ENCODE measurements around the gene NTM. TPM values are rescaled to one million over a fixed set of nuclear protein-coding genes. Genes with fewer than 3 reads are reported as not detected.

NTM gene
- total and polyA plus RNA-seq, 2 of the 8 experiments (the other 6 are each of a cell fraction or from before 2014, with no cell fraction given) = 13.4 to 20.0 TPM

DNA sequence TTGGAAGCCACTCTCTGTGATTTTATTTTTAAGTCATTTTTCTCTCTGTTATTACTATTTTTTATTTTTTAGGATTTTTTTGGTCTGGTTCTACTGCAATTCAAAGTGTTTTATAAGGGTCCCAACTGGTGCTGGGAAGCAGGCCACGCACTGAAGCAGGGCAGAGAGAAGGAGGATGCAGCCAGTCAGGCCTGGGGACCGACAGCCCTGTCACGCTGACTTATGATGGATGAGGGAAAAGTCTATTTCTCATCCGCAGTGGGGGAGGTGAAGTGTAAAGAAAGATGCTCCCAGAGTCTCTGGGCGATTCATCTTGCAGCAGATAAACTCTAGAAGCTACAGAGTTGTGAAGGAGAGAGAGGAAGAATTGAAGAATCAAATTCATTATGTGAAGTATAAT, 191.6 kb downstream of the NTM start:
- Histone ChIP-seq H3K23me2 (ENCODE audit: low read depth, low read length) (no peaks in the 10 kb centered on the region), H2BK12ac (ENCODE audit: low read depth, low read length) (no peak overlapping the region), H3K79me2 (ENCODE audit: control insufficient read depth in 1 of 2, insufficient read depth in 2 of 2, low read length in 2 of 2) (no peaks in the 10 kb centered on the region), H3K9ac (replicated peaks in 1 of 4; ENCODE audit: extremely low read depth in 1 of 4, low read depth in 3 of 4, low read length in 3 of 4) (no peak overlapping the region), H3K4ac (replicated peaks; ENCODE audit: insufficient read length, low read depth, low read length) (no peak overlapping the region), H2AFZ (ENCODE audit: low read length) (no peak overlapping the region), H3K4me1 (replicated peaks in 1 of 4; ENCODE audit: control insufficient read depth in 3 of 4, insufficient read depth in 4 of 4, low read length in 3 of 4) (peaks cover 0 to 7% (median 0%) of the 10 kb centered on the region in 4 experiments; a peak in 4 of 7 replicates), H3K79me1 (ENCODE audit: low read depth, low read length) (no peaks in the 10 kb centered on the region), H3K27me3 (replicated peaks in 1 of 4; ENCODE audit: control insufficient read depth in 3 of 4, extremely low read depth in 1 of 4, insufficient read depth in 3 of 4, low read length in 3 of 4) (no peaks in the 10 kb centered on the region), H3K4me3 (ENCODE audit: extremely low read depth in 1 of 4, insufficient read depth in 2 of 4, low read depth in 3 of 4, low read length in 4 of 4) (no peak overlapping the region), H3K4me2 (ENCODE audit: insufficient read depth in 1 of 2, low read depth in 2 of 2, low read length in 2 of 2) (no peak overlapping the region), H4K20me1 (replicated peaks in 1 of 2; ENCODE audit: control insufficient read depth in 1 of 2, insufficient read depth in 2 of 2, low read length in 2 of 2) (no peaks in the 10 kb centered on the region), H4K91ac (replicated peaks; ENCODE audit: insufficient read length, low read length) (no peak overlapping the region), H2BK120ac (replicated peaks; ENCODE audit: low read depth, low read length) (no peak overlapping the region), H2AK5ac (ENCODE audit: low read depth, low read length) (no peak overlapping the region), H3K23ac (ENCODE audit: insufficient read length) (no peak overlapping the region), H3K36me3 (ENCODE audit: control insufficient read depth in 2 of 4, insufficient read depth in 4 of 4, low read length in 3 of 4) (no peaks in the 10 kb centered on the region), H2BK15ac (ENCODE audit: low read length) (no peak overlapping the region), H3K18ac (ENCODE audit: extremely low read depth, low read length) (no peak overlapping the region), H4K8ac (ENCODE audit: extremely low read depth, insufficient read depth, low read length) (no peak overlapping the region), H3K56ac (replicated peaks; ENCODE audit: insufficient read length, low read depth, low read length) (no peak overlapping the region), H3K14ac (ENCODE audit: insufficient read length) (no peak overlapping the region), H4K5ac (ENCODE audit: insufficient read length, low read depth, low read length) (no peak overlapping the region), H3K9me3 (ENCODE audit: insufficient read depth in 2 of 2, low read depth in 1 of 2, low read length in 1 of 2) (no peaks in the 10 kb centered on the region), H3K27ac (ENCODE audit: low read depth, low read length) (no peak overlapping the region), H2BK20ac (ENCODE audit: low read length) (no peak overlapping the region), H2BK5ac (ENCODE audit: low read depth, low read length) (no peak overlapping the region)
- POLR2A ChIA-PET (ENCODE audit: partially characterized antibody) = no interaction called here
- no peak for FAIRE-seq
- 85% methylated on average over 5 of the region's 5 CpGs; no CpG with 5 or more reads in 1 of the 2 experiments for WGBS, 2 experiments (ENCODE audit: extremely low coverage in 1 of 2, insufficient coverage in 1 of 2, insufficient read length in 1 of 2, insufficient replicate concordance in 2 of 2, low coverage in 1 of 2, low lambda C conversion rate in 2 of 2, missing lambda C conversion rate in 1 of 2)
- CTCF ChIA-PET (ENCODE audit: partially characterized antibody) = interaction anchor here (1.2 to 38.6 kb wide), 2 partner anchors 10 to 102 kb away, joined by 6 to 1023 read pairs; no protein-coding TSS in a partner anchor
- no peak for DNase-seq (ENCODE audit: low read depth in 1 of 2, low spot score in 2 of 2)
- no peak for TF ChIP-seq TBP (IDR thresholded peaks at IDR 0.05; ENCODE audit: low read depth, low read length)
- TF ChIP-seq SUZ12 (IDR thresholded peaks at IDR 0.05; ENCODE audit: low read length) = no peak
- no peak for TF ChIP-seq BCL11A (IDR thresholded peaks at IDR 0.05; ENCODE audit: low read depth in 2 of 2, low read length in 2 of 2)
- no peak for TF ChIP-seq EZH2 (IDR thresholded peaks at IDR 0.05; ENCODE audit: low read depth, low read length, severe bottlenecking)
- no peak for TF ChIP-seq EGR1 (IDR thresholded peaks at IDR 0.05; ENCODE audit: borderline replicate concordance, low read depth, low read length)
- no peak for TF ChIP-seq CREB1 (IDR thresholded peaks at IDR 0.05)
- TF ChIP-seq POLR2A (IDR thresholded peaks at IDR 0.05; ENCODE audit: control extremely low read depth in 1 of 2, low read depth in 2 of 2, low read length in 2 of 2) = no peak
- no peak for TF ChIP-seq BRCA1 (IDR thresholded peaks at IDR 0.05; ENCODE audit: low read depth, low read length)
- no peak for TF ChIP-seq KDM5A (IDR thresholded peaks at IDR 0.05; ENCODE audit: low read length)
- TF ChIP-seq ZNF274 (IDR thresholded peaks at IDR 0.05; ENCODE audit: borderline replicate concordance, extremely low read depth, low read length) = no peak
- TF ChIP-seq TAF1 (IDR thresholded peaks at IDR 0.05; ENCODE audit: low read depth, low read length) = no peak
- TF ChIP-seq, protein P1, sequence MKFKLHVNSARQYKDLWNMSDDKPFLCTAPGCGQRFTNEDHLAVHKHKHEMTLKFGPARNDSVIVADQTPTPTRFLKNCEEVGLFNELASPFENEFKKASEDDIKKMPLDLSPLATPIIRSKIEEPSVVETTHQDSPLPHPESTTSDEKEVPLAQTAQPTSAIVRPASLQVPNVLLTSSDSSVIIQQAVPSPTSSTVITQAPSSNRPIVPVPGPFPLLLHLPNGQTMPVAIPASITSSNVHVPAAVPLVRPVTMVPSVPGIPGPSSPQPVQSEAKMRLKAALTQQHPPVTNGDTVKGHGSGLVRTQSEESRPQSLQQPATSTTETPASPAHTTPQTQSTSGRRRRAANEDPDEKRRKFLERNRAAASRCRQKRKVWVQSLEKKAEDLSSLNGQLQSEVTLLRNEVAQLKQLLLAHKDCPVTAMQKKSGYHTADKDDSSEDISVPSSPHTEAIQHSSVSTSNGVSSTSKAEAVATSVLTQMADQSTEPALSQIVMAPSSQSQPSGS (IDR thresholded peaks at IDR 0.05; ENCODE audit: low read length) = no peak
- TF ChIP-seq, protein P2, sequence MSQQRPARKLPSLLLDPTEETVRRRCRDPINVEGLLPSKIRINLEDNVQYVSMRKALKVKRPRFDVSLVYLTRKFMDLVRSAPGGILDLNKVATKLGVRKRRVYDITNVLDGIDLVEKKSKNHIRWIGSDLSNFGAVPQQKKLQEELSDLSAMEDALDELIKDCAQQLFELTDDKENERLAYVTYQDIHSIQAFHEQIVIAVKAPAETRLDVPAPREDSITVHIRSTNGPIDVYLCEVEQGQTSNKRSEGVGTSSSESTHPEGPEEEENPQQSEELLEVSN (IDR thresholded peaks at IDR 0.05) = no peak
- TF ChIP-seq CHD2 (IDR thresholded peaks at IDR 0.05; ENCODE audit: low read length) = no peak
